Stimulated activated CD4-positive, alpha-beta T cell treated with anti-CD3 and anti-CD28 coated beads, Interleukin-15, amount 100 ng/mL, for 24 hours (primary cell): ENCODE measurements around the gene LIPE.

Experiments used
- DNase-seq: peaks from one replicate; pipeline ENCODE4 v3.0.0-alpha.2; 2020

The LIPE gene

DNA sequence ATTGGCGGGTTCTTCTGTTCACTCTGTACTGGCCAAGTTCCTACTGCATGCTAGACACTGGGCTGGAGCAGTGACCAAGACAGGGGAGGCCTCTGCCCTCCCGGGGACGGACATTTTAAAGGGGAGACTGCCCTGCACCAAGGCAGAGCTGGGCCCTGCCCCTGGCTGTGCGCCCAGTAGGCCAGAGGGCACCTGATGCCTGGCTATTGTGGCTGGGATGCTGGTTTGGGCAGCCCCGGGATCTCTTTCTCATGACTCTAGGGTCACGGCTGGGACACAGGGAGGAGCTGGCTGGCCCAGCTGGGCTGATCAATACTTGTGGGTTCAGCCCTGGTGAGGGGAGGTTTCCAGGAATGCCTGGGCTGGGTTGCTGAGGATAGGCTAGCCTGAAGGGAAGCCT lies 17.7 kb downstream of the LIPE start:
- DNase-seq: no peak

DNA sequence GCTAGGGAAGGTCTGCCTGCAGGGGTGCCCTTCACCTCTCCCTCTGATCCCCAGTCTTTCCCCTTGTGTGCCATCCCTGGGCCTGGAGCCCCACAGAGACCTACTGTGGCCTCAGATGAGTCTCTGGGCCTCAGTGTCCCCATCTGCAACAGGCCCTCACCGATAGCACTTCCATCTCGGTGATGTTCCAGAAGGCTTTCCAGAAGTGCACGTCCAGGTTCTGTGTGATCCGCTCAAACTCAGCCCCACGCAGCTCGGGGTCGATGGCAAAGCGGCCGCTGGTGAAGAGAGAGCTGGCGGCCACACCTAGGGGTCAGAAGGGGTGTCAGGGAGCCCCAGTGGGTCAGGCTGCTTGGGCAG lies 19.4 kb downstream of the LIPE start:
- DNase-seq: no peak

DNA sequence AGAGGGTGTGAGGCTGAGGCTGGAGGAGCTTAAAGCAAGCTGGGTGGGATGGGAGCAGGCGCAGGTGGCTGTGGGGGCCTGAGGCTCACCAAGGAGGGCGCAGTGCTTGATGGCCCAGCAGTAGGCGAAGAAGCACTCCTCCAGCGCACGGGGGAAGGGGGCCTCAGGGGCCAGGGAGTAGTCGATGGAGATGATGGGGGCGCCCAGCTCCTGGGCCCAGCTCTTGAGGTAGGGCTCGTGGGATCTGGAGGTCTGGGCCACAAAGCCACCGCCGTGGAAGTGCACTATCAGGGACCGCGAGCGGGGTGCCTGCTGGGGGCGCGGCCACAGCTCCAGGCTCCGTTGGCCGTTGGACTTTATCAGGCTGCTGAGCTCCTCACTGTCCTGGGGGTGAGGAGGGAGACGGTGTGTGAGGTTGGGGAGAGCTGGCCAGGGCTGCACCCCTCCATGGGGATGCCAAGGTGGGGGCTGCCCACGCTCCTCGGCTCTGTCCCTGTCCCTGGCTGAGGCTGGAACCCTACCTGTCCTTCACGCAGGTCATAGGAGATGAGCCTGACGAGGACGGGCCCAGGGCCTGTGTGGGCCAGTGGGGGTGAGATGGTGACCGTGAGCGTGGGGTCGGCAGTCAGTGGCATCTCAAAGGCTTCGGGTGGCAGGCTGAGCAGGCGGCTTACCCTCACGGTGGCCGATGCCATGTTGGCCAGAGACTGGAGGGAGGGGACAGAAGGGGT lies 19.9 kb downstream of the LIPE start:
- no peak for DNase-seq

DNA sequence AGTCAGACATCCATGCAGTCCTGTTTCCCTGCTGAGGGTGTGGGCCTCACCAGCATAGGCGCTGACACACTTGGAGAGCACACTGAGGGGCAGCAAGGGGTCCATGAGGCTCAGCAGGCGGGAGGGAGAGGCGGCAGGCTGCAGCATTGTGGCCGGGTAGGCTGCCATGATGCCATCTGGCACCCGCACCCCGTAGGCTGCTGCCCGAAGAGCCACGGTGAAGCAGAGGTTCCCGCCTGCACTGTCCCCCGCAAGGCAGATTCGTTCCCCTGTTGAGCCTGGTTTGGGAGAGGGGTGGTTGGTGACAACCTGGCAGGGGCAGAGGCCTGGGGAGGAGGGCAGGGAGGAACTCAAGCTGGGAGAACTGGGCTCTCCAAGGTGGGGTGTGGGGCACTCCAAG lies 21.1 kb downstream of the LIPE start:
- DNase-seq: no peak

DNA sequence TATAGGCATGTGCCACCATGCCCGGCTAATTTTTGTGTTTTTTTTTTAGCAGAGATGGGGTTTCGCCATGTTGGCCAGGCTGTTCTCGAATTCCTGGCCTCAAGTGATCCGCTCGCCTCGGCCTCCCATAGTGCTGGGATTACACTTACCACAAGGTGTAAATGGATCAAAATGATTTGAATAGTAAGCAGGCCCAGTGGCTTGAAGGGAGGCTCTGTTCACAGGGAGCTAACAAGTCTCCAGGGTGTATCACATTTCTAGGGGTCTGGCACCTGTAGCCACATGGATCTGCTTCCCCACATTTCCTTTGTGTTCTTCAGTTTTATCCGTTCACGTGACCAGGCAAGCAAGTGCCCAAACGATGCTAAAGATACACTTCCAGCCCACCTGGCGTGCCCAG lies 23.6 kb downstream of the LIPE start:
- no peak for DNase-seq

DNA sequence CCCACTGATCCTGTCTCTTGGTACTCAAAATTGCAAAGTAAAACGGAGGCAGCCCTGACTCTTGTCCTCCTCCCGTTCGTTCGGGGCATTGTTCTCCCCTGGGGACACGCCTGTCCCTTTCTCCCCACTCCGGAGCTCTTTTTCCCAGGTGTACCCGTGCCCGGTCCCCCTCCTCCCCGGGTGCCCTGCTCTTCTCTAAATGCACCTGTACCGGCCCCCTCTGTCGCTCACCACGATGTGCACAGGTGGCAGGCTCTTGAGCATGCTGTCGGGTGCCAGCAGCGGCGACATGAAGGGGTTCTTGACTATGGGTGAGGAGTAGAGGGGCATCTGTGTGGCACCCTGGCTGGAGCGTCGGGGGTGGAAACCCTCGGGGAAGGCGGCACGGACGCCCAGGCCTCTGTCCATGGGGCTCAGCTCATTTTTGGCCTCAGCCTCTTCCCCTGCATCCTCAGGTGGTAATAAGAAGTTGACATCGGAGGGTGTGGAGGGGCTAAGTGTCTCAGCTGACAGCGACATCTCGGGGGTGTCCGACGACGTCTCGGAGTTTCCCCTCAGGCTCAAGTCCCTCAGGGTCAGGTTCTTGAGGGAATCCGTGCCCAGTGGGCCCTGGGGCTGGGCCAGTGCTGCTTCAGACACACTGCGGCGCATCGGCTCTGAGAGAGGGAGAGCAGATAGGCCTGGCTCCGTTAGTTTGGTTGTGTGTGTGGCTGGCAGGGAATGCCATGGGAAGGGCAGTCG lies 24.6 kb downstream of the LIPE start:
- DNase-seq: no peak

DNA sequence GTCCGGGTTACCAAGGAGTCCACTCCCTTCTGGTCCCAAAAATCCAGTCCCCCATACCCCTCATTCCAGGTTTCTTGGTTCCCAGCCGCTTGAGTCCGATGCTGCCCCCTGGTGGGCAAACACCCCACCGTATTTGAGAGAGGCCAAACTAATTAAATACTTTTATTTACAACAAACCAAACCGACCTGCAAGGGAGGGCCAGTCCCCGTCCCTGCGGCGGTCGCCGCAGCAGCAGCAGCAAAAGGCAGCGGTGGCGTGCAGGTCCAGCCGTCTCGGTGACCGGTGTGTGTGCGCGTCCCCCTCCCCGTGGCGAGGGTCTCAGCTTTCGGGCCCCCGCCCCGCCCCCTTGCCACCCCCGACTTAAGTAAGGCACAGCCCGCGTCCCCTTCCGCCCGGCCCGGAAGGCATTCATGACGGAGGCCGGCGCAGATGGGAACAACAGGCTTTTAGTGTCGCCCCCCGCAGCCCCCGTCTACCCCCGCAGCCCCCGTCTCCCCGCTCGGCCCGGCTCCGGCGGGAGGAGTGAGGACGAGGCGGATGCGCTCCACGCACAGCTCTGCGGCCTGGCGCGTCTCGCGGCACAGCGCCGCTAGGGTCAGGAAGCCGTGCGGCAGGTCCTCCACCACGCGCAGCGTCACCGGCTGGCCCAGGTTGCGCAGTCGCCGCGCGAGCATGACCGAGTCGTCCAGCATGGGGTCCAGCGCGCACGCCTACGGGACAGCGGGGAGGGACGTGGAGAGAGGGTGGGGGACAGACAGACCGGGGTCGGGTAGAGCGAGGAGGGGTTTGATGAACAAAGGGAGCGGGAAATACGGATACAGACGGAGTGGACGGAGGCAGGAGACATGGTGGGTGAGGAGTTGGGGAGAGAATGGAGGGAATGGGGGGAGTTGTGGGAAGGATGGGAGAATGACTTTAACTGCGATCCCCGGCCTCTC lies 25.6 kb downstream of the LIPE start:
- peak; percentile 83 for DNase-seq

DNA sequence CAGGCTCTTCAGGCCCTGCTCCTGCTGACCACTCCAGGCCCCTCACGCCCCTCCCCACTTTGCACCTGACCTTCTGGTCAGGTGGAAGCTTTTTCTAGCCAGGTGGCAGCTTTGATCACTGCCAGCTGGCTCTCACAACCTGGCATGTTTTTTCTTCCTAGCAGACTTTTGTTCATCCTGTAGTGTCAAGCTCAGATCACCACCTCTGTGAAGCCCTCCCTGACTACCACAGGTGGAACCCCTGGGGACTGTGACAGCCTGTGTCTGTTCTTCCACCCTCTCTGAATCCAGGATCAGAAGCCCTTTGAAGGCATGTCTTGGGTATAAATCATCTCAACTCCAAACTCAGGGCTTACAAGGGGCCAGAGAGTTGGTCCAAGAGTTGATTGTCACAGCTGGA lies 26.8 kb downstream of the LIPE start:
- no peak for DNase-seq

DNA sequence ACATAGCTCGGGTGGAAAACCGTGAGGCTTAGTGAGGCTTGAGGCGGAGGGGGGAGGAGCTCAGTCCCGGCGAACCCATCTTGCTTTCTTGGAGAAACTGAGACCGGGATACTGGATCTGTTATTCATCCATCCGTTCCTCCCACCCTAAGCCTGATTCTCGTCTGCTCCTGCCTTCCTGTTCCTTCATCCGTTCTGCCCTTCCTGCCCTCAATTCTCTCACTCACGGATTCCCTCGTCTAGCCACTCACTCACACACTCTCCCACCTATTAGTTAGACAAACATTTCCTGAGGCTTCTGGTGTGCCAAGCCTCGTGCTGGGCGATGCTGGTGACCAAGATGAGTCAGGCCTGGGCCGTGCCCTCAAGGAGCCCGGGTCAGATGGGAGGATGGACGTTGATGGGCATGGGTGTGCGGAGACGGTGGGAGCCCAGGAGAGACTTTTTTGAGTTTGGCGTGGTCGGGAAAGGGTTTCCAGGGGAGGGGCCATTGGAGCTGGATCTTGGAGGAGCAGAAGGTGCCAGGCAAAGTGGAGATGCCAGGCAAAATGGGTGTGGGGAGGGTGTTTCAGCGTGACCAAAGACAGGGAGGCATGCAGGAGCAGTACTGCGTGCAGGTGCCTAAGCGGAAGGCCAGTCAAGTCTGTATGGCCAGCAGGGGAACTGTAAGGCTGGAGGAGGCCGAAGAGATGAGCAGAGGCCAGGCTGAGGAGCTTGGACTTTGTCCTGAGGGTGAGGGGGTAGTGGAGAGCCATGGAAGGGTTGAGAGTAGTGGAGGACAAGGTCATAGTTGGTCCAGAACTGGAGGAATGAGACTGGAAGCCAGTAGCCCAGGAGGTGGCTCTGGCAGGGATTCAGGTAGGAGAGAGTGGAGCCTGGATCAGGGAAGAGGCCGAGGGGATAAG lies 29.7 kb downstream of the LIPE start:
- DNase-seq: peak; percentile 30

DNA sequence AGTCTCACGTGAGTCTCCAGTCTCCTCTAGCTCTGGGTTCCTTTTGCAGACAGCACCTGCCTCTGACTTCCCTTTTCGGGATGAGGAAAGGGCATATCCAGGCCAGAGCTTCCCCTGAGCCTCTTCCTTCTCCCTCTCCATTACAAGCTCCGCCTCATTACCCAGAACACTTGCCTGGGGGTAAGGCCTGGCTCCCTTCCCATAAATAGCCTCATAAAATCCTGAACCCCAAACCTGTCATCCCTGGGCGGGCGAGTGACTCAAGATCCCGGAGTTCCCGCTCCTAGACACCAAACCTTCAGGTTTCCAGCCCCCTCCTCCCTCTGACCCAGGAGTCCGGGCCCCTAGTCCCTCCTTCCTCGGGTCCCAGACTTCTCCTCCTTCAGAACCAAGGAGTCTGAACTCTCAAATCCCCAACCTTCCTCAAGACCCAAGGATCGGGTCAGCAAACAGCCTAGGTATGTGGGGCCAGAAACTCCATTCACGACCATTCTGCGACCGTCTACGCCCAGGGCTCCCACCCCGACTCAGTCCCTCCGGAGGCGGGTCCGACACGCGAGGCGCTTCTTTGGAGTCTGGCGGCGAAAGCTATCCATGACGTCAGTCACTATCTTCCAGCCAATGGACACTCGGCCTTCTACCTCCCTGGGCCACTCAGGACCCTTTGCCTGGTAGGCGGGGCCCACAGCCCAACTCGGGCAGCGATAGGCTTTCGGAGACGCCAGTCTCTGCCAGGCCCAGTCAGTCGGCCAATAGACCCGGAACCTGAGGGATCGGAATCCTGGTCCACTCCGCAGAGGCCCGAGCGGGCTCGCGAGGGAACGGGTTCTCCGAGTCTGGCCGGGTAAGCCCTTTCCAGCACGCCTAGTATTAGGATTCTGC lies 30.6 kb downstream of the LIPE start:
- peak; percentile 98 for DNase-seq

DNA sequence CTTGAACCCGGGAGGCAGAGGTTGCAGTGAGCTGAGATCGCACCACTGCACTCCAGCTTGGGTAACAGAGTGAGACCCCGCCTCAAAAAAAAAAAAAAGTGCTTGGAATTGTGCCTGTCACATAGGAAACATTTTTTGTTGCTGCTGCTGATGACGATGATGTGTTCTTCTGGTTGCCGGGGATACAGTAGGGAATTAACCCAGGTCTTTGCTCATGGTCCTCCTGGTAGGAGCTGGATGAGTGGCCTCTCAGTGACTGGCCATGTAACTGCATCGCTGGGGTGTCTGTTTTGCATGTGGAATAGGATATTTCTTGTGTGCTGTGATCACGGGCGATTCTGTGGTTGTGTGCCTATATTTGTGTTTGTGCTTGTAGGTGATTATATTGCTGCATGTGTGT lies 32.4 kb downstream of the LIPE start:
- DNase-seq: no peak

DNA sequence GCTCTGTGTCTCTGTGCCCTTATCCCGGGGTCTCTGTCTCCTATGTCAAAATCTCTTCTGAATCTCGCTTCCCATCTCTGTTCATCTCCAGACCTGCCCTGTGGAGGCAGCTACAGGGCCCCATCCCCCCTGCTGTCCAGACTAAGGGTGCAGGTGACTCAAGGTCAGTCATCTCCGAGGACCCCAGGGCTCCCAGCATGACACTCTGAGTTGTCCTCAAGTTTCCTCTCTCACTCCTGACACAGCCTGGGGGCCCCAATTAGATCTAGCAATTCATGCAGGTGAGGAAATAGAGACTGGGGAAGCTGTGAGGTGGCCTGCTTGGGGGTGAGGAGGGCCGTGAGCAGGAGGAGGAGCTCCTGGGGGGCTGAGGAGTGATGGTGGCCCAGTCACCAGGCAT lies 35.0 kb downstream of the LIPE start:
- DNase-seq: no peak

DNA sequence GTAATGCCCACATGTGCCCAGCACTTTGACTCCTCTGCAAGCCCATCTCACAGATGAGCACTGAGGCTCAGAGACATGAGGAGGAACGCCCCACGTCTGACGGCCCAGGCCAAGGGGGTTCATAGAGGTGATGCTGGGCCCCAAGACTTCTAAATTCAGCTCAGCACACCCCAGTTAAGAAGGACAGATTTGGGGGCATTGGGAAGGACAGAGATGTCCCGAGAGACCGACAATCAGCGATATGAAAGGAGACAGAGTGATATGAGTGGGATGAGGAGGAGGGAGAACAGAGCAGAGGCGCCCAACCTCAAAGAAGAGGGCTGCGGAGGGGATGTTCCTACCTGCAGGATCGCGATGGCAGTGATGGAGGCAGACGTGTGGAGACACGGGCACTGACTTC lies 37.3 kb downstream of the LIPE start, which contains the start of gene CNFN:
Gene CNFN, minus strand, starts transcription at position 399 of the 400 bp plus-strand sequence. CDS start 1,260 bp downstream, outside the sequence.
- DNase-seq: no peak

DNA sequence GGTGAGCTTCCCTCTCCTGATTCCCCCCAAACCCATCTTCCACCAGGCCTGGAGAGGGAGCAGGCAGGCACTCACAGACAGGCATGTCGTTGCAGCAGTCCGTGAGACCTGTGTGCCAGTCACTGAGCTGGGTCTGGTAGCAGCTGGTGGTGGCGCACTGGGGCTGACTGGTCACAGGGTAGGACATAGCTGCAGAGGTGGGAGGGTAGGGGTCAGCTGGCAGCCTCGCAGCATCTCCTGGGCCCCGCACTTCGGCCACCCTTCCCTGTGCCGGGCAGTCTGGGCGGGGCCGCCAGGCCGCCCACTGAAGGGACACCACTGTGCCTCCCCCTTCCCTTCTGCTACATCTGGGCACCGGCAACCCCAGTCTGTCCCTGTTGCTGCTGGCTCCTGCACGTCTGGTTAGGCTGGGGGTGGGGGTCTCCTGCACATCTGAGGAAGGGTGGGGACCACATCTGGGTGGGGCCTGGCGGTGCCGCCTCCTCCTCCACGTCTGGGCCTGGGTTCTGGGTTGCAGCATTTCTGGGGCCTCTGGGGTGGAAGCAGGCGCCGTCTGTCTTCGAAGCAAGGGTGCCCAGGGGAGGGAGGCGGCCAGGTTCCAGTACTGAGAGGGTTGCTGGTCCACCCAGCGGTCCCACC lies 38.2 kb downstream of the LIPE start:
- no peak for DNase-seq

DNA sequence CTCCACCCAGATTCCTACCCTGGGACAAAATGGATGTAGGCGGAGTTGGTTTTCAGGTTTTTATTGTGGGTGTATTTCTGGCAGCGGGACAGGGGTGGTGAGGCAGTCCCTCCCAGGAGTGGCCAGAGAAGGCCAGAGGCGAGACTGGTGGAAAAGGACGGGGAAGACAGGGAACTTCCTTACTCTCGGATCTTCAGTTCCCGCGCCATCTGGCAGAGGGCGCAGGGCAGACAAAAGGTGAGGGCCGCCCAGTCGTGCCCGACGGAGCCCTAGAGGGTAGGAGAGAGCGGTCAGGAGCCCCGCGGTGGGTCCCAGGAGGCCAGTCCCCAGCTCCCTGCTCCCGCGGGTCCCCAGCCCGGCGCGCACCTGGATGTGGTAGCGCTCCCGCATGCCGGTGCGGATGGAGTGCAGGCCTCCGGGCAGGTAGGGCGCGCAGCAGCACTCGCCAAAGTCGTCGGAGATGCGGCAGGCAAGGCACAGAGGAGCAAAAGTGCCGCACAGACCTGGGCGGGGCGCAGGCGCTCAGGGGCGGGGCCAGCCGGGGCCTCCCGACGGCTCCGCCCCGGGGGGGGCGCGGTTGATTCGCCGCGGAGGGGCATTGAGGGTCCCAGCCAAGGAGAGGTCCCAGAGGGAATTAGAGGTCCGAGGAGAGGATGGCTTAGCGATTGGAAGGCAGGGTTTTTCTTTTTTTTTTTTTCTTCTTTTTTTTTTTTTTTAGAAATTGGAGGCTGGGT lies 40.0 kb downstream of the LIPE start:
- DNase-seq: peak; percentile 82

DNA sequence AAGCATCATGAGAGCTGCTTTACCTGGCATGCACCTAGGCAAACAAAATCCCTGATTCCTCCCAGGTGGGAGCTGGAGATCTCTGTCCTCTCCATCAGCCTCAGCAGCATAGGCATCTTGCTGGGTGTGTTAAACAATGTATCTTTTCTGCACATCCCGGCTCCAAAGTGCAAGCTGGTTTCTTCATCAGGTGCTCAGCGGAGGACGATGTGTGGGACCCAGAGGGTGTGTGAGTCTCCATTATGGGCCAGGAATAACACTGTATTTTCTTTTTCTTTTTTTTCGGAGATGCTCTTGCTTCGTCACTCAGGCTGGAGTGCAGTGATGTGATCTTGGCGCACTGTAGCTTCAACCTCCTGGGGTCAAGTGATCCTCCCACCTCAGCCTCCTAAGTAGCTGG lies 47.0 kb downstream of the LIPE start:
- no peak for DNase-seq

DNA sequence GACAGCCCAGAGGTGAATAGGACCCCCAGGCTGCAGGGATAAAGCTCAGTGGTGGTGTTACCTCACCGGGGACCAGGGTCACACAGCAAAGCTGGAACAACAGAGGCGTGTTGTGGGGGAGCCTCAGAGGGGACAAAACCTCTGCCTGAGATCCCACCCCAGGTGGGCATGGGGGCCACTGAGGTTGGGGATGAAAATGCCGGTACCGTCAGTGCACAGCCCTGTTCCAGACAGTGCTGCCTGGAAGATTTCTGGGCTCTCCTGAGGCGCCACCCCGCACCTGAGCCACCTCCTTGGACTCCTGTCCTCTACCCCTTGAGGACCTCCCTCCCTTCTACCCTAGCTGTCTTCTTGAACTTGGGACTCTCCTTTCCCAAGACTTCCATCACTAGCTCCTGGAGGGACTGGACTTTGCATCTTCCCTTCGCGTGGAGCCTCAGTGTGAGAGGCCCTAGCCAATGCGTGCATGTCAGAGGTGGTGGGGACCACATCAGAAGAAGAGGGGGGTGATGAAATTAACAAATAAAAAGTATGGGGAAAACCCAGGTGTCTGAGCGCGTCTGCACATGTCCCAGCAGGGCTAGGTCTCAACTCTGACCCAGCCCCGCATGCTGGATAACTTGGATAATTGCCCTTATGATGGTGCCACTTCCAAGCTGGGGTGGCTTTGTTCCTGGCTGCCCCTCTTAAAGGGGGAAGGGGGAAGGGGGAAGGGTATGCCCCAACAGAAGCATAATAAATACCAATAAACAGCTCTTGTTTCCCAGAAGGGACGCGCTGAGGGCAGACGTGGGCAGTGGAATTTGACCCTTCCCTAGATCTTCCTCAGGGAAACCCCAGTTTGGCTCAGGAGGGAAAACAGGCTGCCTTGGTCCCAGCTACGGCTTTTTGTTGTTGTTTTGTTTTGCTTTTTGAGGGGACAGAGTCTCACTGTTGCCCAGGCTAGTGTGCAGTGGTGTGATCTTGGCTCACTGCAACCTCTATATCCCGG lies 48.7 kb downstream of the LIPE start:
- no peak for DNase-seq

DNA sequence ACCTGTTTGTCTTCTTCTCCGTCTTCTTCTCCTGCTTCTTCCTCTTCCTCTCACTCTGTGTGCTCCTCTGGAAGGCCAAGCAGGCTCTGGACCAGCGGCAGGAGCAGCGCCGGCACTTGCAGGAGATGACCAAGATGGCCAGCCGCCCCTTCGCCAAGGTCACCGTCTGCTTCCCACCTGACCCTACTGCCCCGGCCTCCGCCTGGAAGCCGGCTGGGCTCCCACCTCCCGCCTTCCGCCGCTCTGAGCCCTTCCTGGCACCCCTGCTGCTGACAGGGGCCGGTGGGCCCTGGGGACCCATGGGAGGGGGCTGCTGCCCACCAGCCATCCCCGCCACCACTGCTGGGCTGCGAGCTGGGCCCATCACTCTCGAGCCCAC lies 51.0 kb downstream of the LIPE start:
- DNase-seq: no peak
